HepG2 (cell line): ENCODE results near the gene ACSL1. TPM values are rescaled to one million over a fixed set of nuclear protein-coding genes. Genes with fewer than 3 reads are reported as not detected.
A peak's percentile ranks its signal among the peaks of the same experiment; 100 is the strongest.

ENCODE experiments used
- ARID3A ChIP-seq: IDR thresholded peaks from 2 replicates; pipeline ENCODE4 v1.6.1; 2012; ENCODE audit warnings: low read depth, low read length, improper control_type of control experiment
- BCL3 ChIP-seq: sonication (generic); formaldehyde crosslinking; IDR thresholded peaks from 2 replicates; pipeline ENCODE4 v1.5.1; 2020; ENCODE audit warnings: mild to moderate bottlenecking, missing genetic modification reagents, moderate library complexity
- BHLHE40 ChIP-seq: IDR thresholded peaks from 2 replicates; pipeline ENCODE4 v1.6.1; 2011; ENCODE audit warnings: low read length, improper control_type of control experiment
- FOSL2 ChIP-seq: sonication (generic); formaldehyde crosslinking; IDR thresholded peaks from 2 replicates; pipeline ENCODE4 v1.4.0; 2020; ENCODE audit warnings: missing genetic modification reagents
- HNRNPL ChIP-seq: fragments of 200-400 bp; formaldehyde crosslinking; IDR thresholded peaks from 2 replicates; pipeline ENCODE4 v1.6.1; 2017; ENCODE audit warnings: mild to moderate bottlenecking, low read depth, low read length
- KDM1A ChIP-seq: IDR thresholded peaks from 2 replicates; pipeline ENCODE4 v1.6.1; 2016; ENCODE audit warnings: missing compliant biosample characterization
- MED1 ChIP-seq: sonication (generic); formaldehyde crosslinking; IDR thresholded peaks from 2 replicates; pipeline ENCODE4 v1.4.0; 2020; ENCODE audit warnings: missing genetic modification reagents
- MIXL1 ChIP-seq: IDR thresholded peaks from 2 replicates; pipeline ENCODE4 v1.6.1; 2016
- MNT ChIP-seq: fragments of 450-650 bp; IDR thresholded peaks from 2 replicates; pipeline ENCODE4 v1.6.1; 2016
- NFKBIZ ChIP-seq: IDR thresholded peaks from 2 replicates; pipeline ENCODE4 v1.6.1; 2018; ENCODE audit warnings: missing genetic modification reagents, missing compliant biosample characterization
- PHF21A ChIP-seq: sonication (generic); formaldehyde crosslinking; IDR thresholded peaks from 2 replicates; pipeline ENCODE4 v1.5.0; 2020; ENCODE audit warnings: mild to moderate bottlenecking, missing genetic modification reagents
- RARG ChIP-seq: sonication (generic); formaldehyde crosslinking; IDR thresholded peaks from 2 replicates; pipeline ENCODE4 v1.4.0; 2020; ENCODE audit warnings: low read depth, mild to moderate bottlenecking, missing genetic modification reagents
- RFXANK ChIP-seq: IDR thresholded peaks from 2 replicates; pipeline ENCODE4 v1.6.1; 2016
- SALL2 ChIP-seq: sonication (generic); formaldehyde crosslinking; IDR thresholded peaks from 2 replicates; pipeline ENCODE4 v1.8.1; 2023; ENCODE audit warnings: mild to moderate bottlenecking, missing genetic modification reagents, inconsistent platforms
- SATB2 ChIP-seq: sonication (generic); formaldehyde crosslinking; IDR thresholded peaks from 2 replicates; pipeline ENCODE4 v1.5.0; 2020; ENCODE audit warnings: missing genetic modification reagents
- TCF7 ChIP-seq: sonication (generic); IDR thresholded peaks from 2 replicates; pipeline ENCODE4 v1.6.1; 2016; ENCODE audit warnings: antibody characterized with exemption, low read depth
- ZBTB20 ChIP-seq: sonication (generic); formaldehyde crosslinking; IDR thresholded peaks from 2 replicates; pipeline ENCODE4 v1.8.1; 2023; ENCODE audit warnings: missing genetic modification reagents, low read depth, mild to moderate bottlenecking, borderline replicate concordance
- ZBTB21 ChIP-seq: sonication (generic); formaldehyde crosslinking; IDR thresholded peaks from 2 replicates; pipeline ENCODE4 v1.4.0; 2020; ENCODE audit warnings: missing genetic modification reagents
- ZGPAT ChIP-seq: IDR thresholded peaks from 2 replicates; pipeline ENCODE4 v1.6.1; 2016; ENCODE audit warnings: mild to moderate bottlenecking
- ZNF234 ChIP-seq: sonication (generic); formaldehyde crosslinking; conservative IDR thresholded peaks from 2 replicates; pipeline ENCODE4 v1.5.1; 2020; ENCODE audit warnings: mild to moderate bottlenecking, missing genetic modification reagents
- ZNF430 ChIP-seq: sonication (generic); formaldehyde crosslinking; IDR thresholded peaks from 2 replicates; pipeline ENCODE4 v1.9.0; 2021; ENCODE audit warnings: mild to moderate bottlenecking, missing genetic modification reagents
- ZNF567 ChIP-seq: sonication (generic); formaldehyde crosslinking; IDR thresholded peaks from 2 replicates; pipeline ENCODE4 v1.8.1; 2023; ENCODE audit warnings: mild to moderate bottlenecking, missing genetic modification reagents, borderline replicate concordance
- ZNF580 ChIP-seq: IDR thresholded peaks from 2 replicates; pipeline ENCODE4 v1.6.1; 2016; ENCODE audit warnings: low read depth, borderline replicate concordance
- ZNF747 ChIP-seq: sonication (generic); formaldehyde crosslinking; IDR thresholded peaks from 2 replicates; pipeline ENCODE4 v1.8.1; 2023; ENCODE audit warnings: missing genetic modification reagents, mild to moderate bottlenecking, borderline replicate concordance
- polyA plus RNA-seq, 8 experiments: library from polyadenylated mRNA; depleted of rRNA in 3 of 8; stranded (reverse) in 7 of 8; unstranded in 1 of 8; fragments of >200 nt; fragmentation: Illumina TruSeq in 4 of 8; extraction: Trizol in 4 of 8; gene quantifications; 2 replicates each; pipeline versions ENCODE4 v1.2.1 to v1.2.3, GENCODE V29; 2011 to 2016; ENCODE audit warnings: low read depth in 4 of 8, missing spikeins in 1 of 8, mixed read lengths in 1 of 8; ENCODE audit not compliant: insufficient read depth in 1 of 8
- total RNA-seq, 5 experiments: library from RNA; depleted of rRNA; stranded (reverse); fragments of >200 nt; fragmentation: Illumina TruSeq; extraction: Trizol; gene quantifications; 2 replicates each; pipeline ENCODE4 v1.2.3, GENCODE V29; 2016; ENCODE audit warnings: low read depth in 1 of 5

The ACSL1 gene
- total and polyA plus RNA-seq, 2 of the 13 experiments (the other 11 are each of a cell fraction or from before 2014, with no cell fraction given): 10.0 to 29.8 TPM

GRCh38 chr4:184807797-184808712 lies 17.7 kb downstream of the ACSL1 start (continued):
- TF ChIP-seq ZNF430 (CRISPR knock-in tag): 0 out of 2 replicates have a peak, but pooled peaks have one; percentile 19
- TF ChIP-seq MED1 (CRISPR knock-in tag): peak; percentile 60
- TF ChIP-seq MIXL1: no peak
- peak; percentile 81 for TF ChIP-seq MNT
- peak; percentile 97 for TF ChIP-seq FOSL2 (CRISPR knock-in tag)
- peak; percentile 26; the same call in 1 of the 2 replicates for TF ChIP-seq SALL2 (CRISPR knock-in tag)
- TF ChIP-seq HNRNPL: 0 out of 2 replicates have a peak, but pooled peaks have one; percentile 53
- TF ChIP-seq BCL3 (CRISPR knock-in tag): no peak
- peak; percentile 50; the same call in 1 of the 2 replicates for TF ChIP-seq TCF7
- no peak; the same call in 1 of the 2 replicates for TF ChIP-seq ZBTB21 (CRISPR knock-in tag)
- TF ChIP-seq RFXANK (CRISPR knock-in tag): no peak
- 0 out of 2 replicates have a peak, but pooled peaks have one; percentile 44 for TF ChIP-seq ZGPAT
- TF ChIP-seq ARID3A: peak; percentile 73; the same call in 1 of the 2 replicates
- TF ChIP-seq PHF21A: peak; percentile 59; the same call in 1 of the 2 replicates
- TF ChIP-seq NFKBIZ (CRISPR knock-in tag): peak; percentile 44; the same call in 1 of the 2 replicates
- TF ChIP-seq RARG (CRISPR knock-in tag): no peak
- no peak for TF ChIP-seq KDM1A (CRISPR knock-in tag)
- TF ChIP-seq SATB2: no peak
- no peak for TF ChIP-seq ZNF234
- TF ChIP-seq ZBTB20 (CRISPR knock-in tag): 0 out of 2 replicates have a peak, but pooled peaks have one; percentile 29
- TF ChIP-seq ZNF747: no peak
- TF ChIP-seq ZNF580 (CRISPR knock-in tag): no peak; the same call in 1 of the 2 replicates
- no peak for TF ChIP-seq ZNF567
- peak; percentile 76 for TF ChIP-seq BHLHE40
